H1 (cell line): ENCODE results near the gene C12orf42. TPM values are rescaled to one million over a fixed set of nuclear protein-coding genes. Genes with fewer than 3 reads are reported as not detected.

Experiments used
- CTCF ChIA-PET: fragments of 300-600 bp; sonication (Branson Sonifier 250); formaldehyde crosslinking; loops from one replicate; lab custom pipeline; 2021; ENCODE audit not compliant: partially characterized antibody; lab: Charles Lee
- POLR2A ChIA-PET: fragments of 300-600 bp; sonication (Branson Sonifier 250); formaldehyde crosslinking; loops from one replicate; lab custom pipeline; 2021; ENCODE audit warnings: inconsistent platforms; ENCODE audit not compliant: partially characterized antibody; lab: Charles Lee
- DNase-seq, 2 experiments: peaks; one replicate each; pipeline versions ENCODE4 v3.0.0 to v3.0.0-alpha.2; 2010 to 2022; ENCODE audit warnings: low spot score in 2 of 2, low read depth in 1 of 2, mixed read lengths in 1 of 2
- FAIRE-seq: peaks from 2 replicates; lab custom pipeline; 2011; peaks lifted over from hg19 to GRCh38; lab: Jason Lieb, UNC
- H2AFZ ChIP-seq: 2 replicates; pipeline ENCODE4 v1.8.1; 2012; ENCODE audit warnings: low read length, inconsistent platforms
- H2AK5ac ChIP-seq: 2 replicates; pipeline ENCODE4 v1.6.1; 2013; ENCODE audit warnings: low read depth, low read length
- H2BK120ac ChIP-seq: replicated peaks from 2 replicates; pipeline ENCODE3; 2013; ENCODE audit warnings: low read depth, low read length, inconsistent platforms
- H2BK12ac ChIP-seq: 2 replicates; pipeline ENCODE4 v1.6.1; 2013; ENCODE audit warnings: low read depth, low read length
- H2BK15ac ChIP-seq: 2 replicates; pipeline ENCODE4 v1.6.1; 2013; ENCODE audit warnings: low read length
- H2BK20ac ChIP-seq: 2 replicates; pipeline ENCODE4 v1.6.1; 2013; ENCODE audit warnings: low read length
- H2BK5ac ChIP-seq: 2 replicates; pipeline ENCODE4 v1.6.1; 2013; ENCODE audit warnings: low read depth, low read length
- H3K14ac ChIP-seq: 2 replicates; pipeline ENCODE4 v1.6.1; 2013; ENCODE audit warnings: inconsistent platforms; ENCODE audit not compliant: insufficient read length
- H3K18ac ChIP-seq: 2 replicates; pipeline ENCODE4 v1.6.1; 2013; ENCODE audit warnings: low read length; ENCODE audit errors: extremely low read depth
- H3K23ac ChIP-seq: 2 replicates; pipeline ENCODE4 v1.6.1; 2013; ENCODE audit warnings: inconsistent platforms; ENCODE audit not compliant: insufficient read length
- H3K23me2 ChIP-seq: 2 replicates; pipeline ENCODE4 v1.6.1; 2013; ENCODE audit warnings: low read depth, low read length
- H3K27ac ChIP-seq: 2 replicates; pipeline ENCODE4 v1.6.1; 2011; ENCODE audit warnings: low read depth, low read length, inconsistent platforms
- H3K27me3 ChIP-seq, 4 experiments: replicated peaks in 1 of 4; 1 replicate in 1 of 4; 2 replicates in 3 of 4; pipeline versions ENCODE4 v1.6.1 to v1.8.1; 2011 to 2013; ENCODE audit warnings: low read length in 3 of 4, mild to moderate bottlenecking in 3 of 4, inconsistent platforms in 2 of 4, mixed read lengths in 2 of 4, moderate library complexity in 1 of 4; ENCODE audit not compliant: control insufficient read depth in 3 of 4, insufficient read depth in 3 of 4; ENCODE audit errors: extremely low read depth in 1 of 4
- H3K36me3 ChIP-seq, 4 experiments: 2 replicates each; pipeline versions ENCODE4 v1.6.1 to v1.8.1; 2011 to 2013; ENCODE audit warnings: mild to moderate bottlenecking in 4 of 4, low read length in 3 of 4, moderate library complexity in 2 of 4, control low read depth in 1 of 4, inconsistent platforms in 1 of 4; ENCODE audit not compliant: insufficient read depth in 4 of 4, control insufficient read depth in 2 of 4
- H3K4ac ChIP-seq: replicated peaks from 2 replicates; pipeline ENCODE3; 2013; ENCODE audit warnings: low read length, low read depth, mixed read lengths, inconsistent platforms; ENCODE audit not compliant: insufficient read length
- H3K4me1 ChIP-seq, 4 experiments: replicated peaks in 1 of 4; 1 replicate in 1 of 4; 2 replicates in 3 of 4; pipeline versions ENCODE4 v1.6.1 to v1.8.1; 2011 to 2013; ENCODE audit warnings: low read length in 3 of 4, inconsistent platforms in 2 of 4, mixed read lengths in 1 of 4; ENCODE audit not compliant: insufficient read depth in 4 of 4, control insufficient read depth in 3 of 4
- H3K4me2 ChIP-seq, 2 experiments: 2 replicates each; pipeline versions ENCODE4 v1.6.1 to v1.8.1; 2011 to 2013; ENCODE audit warnings: low read depth in 2 of 2, low read length in 2 of 2, control low read depth in 1 of 2, inconsistent platforms in 1 of 2, mild to moderate bottlenecking in 1 of 2; ENCODE audit not compliant: insufficient read depth in 1 of 2
- H3K4me3 ChIP-seq, 4 experiments: fragments of 200-600, 300-600 bp in 1 of 4; sonication (generic), shearing (Covaris generic), sonication (Bioruptor Twin) in 1 of 4; 2 replicates each; pipeline versions ENCODE4 v1.5.1 to v1.8.1; 2011 to 2016; ENCODE audit warnings: low read length in 4 of 4, low read depth in 3 of 4, control low read depth in 2 of 4, inconsistent platforms in 2 of 4, mild to moderate bottlenecking in 2 of 4, mixed read lengths in 1 of 4, moderate library complexity in 1 of 4; ENCODE audit not compliant: insufficient read depth in 2 of 4; ENCODE audit errors: extremely low read depth in 1 of 4
- H3K56ac ChIP-seq: replicated peaks from 2 replicates; pipeline ENCODE3; 2013; ENCODE audit warnings: low read depth, mild to moderate bottlenecking, mixed read lengths, low read length, inconsistent platforms; ENCODE audit not compliant: insufficient read length
- H3K79me1 ChIP-seq: 2 replicates; pipeline ENCODE4 v1.6.1; 2013; ENCODE audit warnings: low read depth, low read length, control low read depth
- H3K79me2 ChIP-seq, 2 experiments: 2 replicates each; pipeline versions ENCODE4 v1.6.1 to v1.8.1; 2012 to 2013; ENCODE audit warnings: low read length in 2 of 2, mild to moderate bottlenecking in 2 of 2, inconsistent platforms in 1 of 2; ENCODE audit not compliant: insufficient read depth in 2 of 2, control insufficient read depth in 1 of 2
- H3K9ac ChIP-seq, 4 experiments: replicated peaks in 1 of 4; 1 replicate in 1 of 4; 2 replicates in 3 of 4; pipeline versions ENCODE4 v1.6.1 to v1.8.1; 2011 to 2013; ENCODE audit warnings: low read depth in 3 of 4, low read length in 3 of 4, control low read depth in 2 of 4, mild to moderate bottlenecking in 2 of 4, moderate library complexity in 2 of 4, inconsistent platforms in 1 of 4; ENCODE audit errors: extremely low read depth in 1 of 4
- H3K9me3 ChIP-seq, 2 experiments: 2 replicates each; pipeline versions ENCODE4 v1.6.1 to v1.8.1; 2012 to 2013; ENCODE audit warnings: mild to moderate bottlenecking in 2 of 2, moderate library complexity in 2 of 2, control low read depth in 1 of 2, inconsistent platforms in 1 of 2, low read depth in 1 of 2, low read length in 1 of 2, mixed read lengths in 1 of 2; ENCODE audit not compliant: insufficient read depth in 2 of 2
- H4K20me1 ChIP-seq, 2 experiments: replicated peaks in 1 of 2; 2 replicates each; pipeline versions ENCODE3 to v1.8.1; 2011 to 2013; ENCODE audit warnings: inconsistent platforms in 2 of 2, low read length in 2 of 2, mild to moderate bottlenecking in 1 of 2; ENCODE audit not compliant: insufficient read depth in 2 of 2, control insufficient read depth in 1 of 2
- H4K5ac ChIP-seq: 2 replicates; pipeline ENCODE4 v1.6.1; 2013; ENCODE audit warnings: low read length, low read depth, mixed read lengths, inconsistent platforms; ENCODE audit not compliant: insufficient read length
- H4K8ac ChIP-seq: 2 replicates; pipeline ENCODE4 v1.8.0; 2013; ENCODE audit warnings: mild to moderate bottlenecking, moderate library complexity, low read length, inconsistent platforms; ENCODE audit not compliant: insufficient read depth; ENCODE audit errors: extremely low read depth
- H4K91ac ChIP-seq: replicated peaks from 2 replicates; pipeline ENCODE3; 2013; ENCODE audit warnings: low read length, mixed read lengths, inconsistent platforms; ENCODE audit not compliant: insufficient read length
- MAFK ChIP-seq: IDR thresholded peaks from 2 replicates; pipeline ENCODE4 v1.6.1; 2012; ENCODE audit warnings: low read depth, mild to moderate bottlenecking, improper control_type of control experiment, low read length
- RAD21 ChIP-seq, 2 experiments: IDR thresholded peaks in 1 of 2; conservative IDR thresholded peaks in 1 of 2; 2 replicates each; pipeline ENCODE4 v1.6.1; 2011; ENCODE audit warnings: low read depth in 2 of 2, low read length in 2 of 2, improper control_type of control experiment in 1 of 2, inconsistent platforms in 1 of 2, mild to moderate bottlenecking in 1 of 2, moderate library complexity in 1 of 2
- SUZ12 ChIP-seq: fragments of 200-600 bp; sonication (generic); IDR thresholded peaks from 2 replicates; pipeline ENCODE4 v1.6.1; 2012; ENCODE audit warnings: mild to moderate bottlenecking, inconsistent platforms, low read length, moderate library complexity, mixed read lengths
- WGBS, 2 experiments: shearing (Covaris generic) in 1 of 2; methylation state at CpG; one replicate each; pipeline versions ENCODE4 v1.1.6 to v1.1.7; 2013 to 2015; ENCODE audit warnings: low lambda C conversion rate in 2 of 2, mixed read lengths in 2 of 2, inconsistent platforms in 1 of 2, low coverage in 1 of 2, missing lambda C conversion rate in 1 of 2; ENCODE audit not compliant: insufficient replicate concordance in 2 of 2, insufficient coverage in 1 of 2, insufficient read length in 1 of 2; ENCODE audit errors: extremely low coverage in 1 of 2, missing lambda C conversion rate in 1 of 2; 5-methylcytosine and 5-hydroxymethylcytosine counted together
- polyA plus RNA-seq, 7 experiments: library from polyadenylated mRNA; depleted of rRNA in 3 of 7; stranded (reverse) in 5 of 7; unstranded in 2 of 7; fragments of >200 nt in 5 of 7; fragments of 200-250 nt in 2 of 7; gene quantifications; 1 replicate in 5 of 7; 2 replicates in 1 of 7; 4 replicates in 1 of 7; pipeline versions ENCODE4 v1.2.1 to v1.2.3, GENCODE V29; 2011 to 2013; ENCODE audit warnings: missing spikeins in 2 of 7, mixed read lengths in 2 of 7
- total RNA-seq: library from RNA; stranded (reverse); fragmentation: NEBNext Ultra II Directional; extraction: Animal tissue kit (Norgen Biotek cat#: 25700); gene quantifications from 2 replicates; pipeline ENCODE4 v1.2.1, GENCODE V29; 2021

The C12orf42 gene
- total and polyA plus RNA-seq, 2 of the 8 experiments (the other 6 are each of a cell fraction or from before 2014, with no cell fraction given), result 0.05 TPM; not detected in 1

DNA sequence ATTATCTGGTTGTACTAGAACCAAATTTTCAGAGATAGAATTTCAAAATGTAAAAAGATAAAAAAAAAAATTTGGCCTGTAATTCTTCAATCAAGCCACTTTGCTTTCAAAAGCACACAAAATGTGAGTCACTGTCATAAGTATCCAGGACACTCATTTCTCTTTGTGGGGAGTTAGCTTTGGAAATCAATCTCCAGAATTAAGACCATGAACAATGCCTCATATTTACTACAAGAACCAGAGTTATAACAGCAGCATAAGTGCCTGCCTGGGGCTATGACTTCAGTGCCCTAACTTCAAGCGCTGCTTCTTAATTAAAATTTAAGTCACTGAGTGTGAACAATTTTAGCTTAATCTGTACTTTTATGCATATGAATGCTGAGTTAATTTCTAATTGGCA, 162.1 kb downstream of the C12orf42 start:
- H2BK12ac ChIP-seq, result no peak overlapping the region
- no peak overlapping the region for H3K4ac ChIP-seq
- no peak overlapping the region for H4K8ac ChIP-seq
- no peak overlapping the region for H3K23ac ChIP-seq
- no peak overlapping the region for H3K9ac ChIP-seq
- H2BK5ac ChIP-seq, result no peak overlapping the region
- H2BK120ac ChIP-seq, result no peak overlapping the region
- H3K4me3 ChIP-seq, result no peak overlapping the region
- no peak overlapping the region for H2BK15ac ChIP-seq
- no peaks in the 10 kb centered on the region for H3K79me1 ChIP-seq
- ChIA-PET CTCF (interaction anchor here (1.0 to 3.6 kb wide), 2 partner anchors 25 to 214 kb away, joined by 3 to 20 read pairs; no protein-coding TSS in a partner anchor), POLR2A (no interaction called here)
- no peak overlapping the region for H2AFZ ChIP-seq
- H3K27me3 ChIP-seq, result no peaks in the 10 kb centered on the region
- DNase-seq (no peak), FAIRE-seq (no peak)
- H2AK5ac ChIP-seq, result no peak overlapping the region
- H4K20me1 ChIP-seq, result no peaks in the 10 kb centered on the region
- H3K14ac ChIP-seq, result no peak overlapping the region
- H3K27ac ChIP-seq, result no peak overlapping the region
- no peaks in the 10 kb centered on the region for H3K23me2 ChIP-seq
- no peaks in the 10 kb centered on the region for H3K79me2 ChIP-seq
- TF ChIP-seq RAD21 (IDR thresholded peaks at IDR 0.05 in 1 of 2, conservative IDR thresholded peaks at IDR 0.05 in 1 of 2; ENCODE audit: low read depth in 2 of 2, low read length in 2 of 2) (no peak), MAFK (no peak), SUZ12 (no peak)
- no peak overlapping the region for H4K91ac ChIP-seq
- no peak overlapping the region for H3K18ac ChIP-seq
- H3K4me1 ChIP-seq, result peaks cover 0 to 3% (median 0%) of the 10 kb centered on the region in 4 experiments; a peak in 2 of 7 replicates
- H2BK20ac ChIP-seq, result no peak overlapping the region
- WGBS, 2 experiments, result 96% methylated on average over 1 of the region's 1 CpG; no CpG with 5 or more reads in 1 of the 2 experiments
- no peak overlapping the region for H4K5ac ChIP-seq
- H3K4me2 ChIP-seq, result no peak overlapping the region
- H3K36me3 ChIP-seq, result no peaks in the 10 kb centered on the region
- no peak overlapping the region for H3K56ac ChIP-seq
- H3K9me3 ChIP-seq, result no peaks in the 10 kb centered on the region
